RWPE2 (cell line): ENCODE data around the gene DIP2C.

Experiments used
- ATAC-seq: fragments of 200-7000 bp; cut with Tn5 transposase; 3 replicates; pipeline ENCODE4 v1.9.1; 2021; ENCODE audit warnings: low read depth
- DNase-seq: peaks from one replicate; pipeline ENCODE4 v3.0.0-alpha.2; 2020; ENCODE audit warnings: low spot score
- H3K27ac ChIP-seq: fragments of 450-650 bp; 2 replicates; pipeline ENCODE4 v1.5.1; 2017; ENCODE audit warnings: mild to moderate bottlenecking; ENCODE audit not compliant: poor library complexity, severe bottlenecking
- H3K27me3 ChIP-seq: fragments of 250-450 bp; sonication (Bioruptor Pico); 2 replicates; pipeline ENCODE4 v1.5.1; 2021; ENCODE audit warnings: mild to moderate bottlenecking, moderate library complexity; ENCODE audit not compliant: insufficient read depth, poor library complexity, severe bottlenecking
- H3K36me3 ChIP-seq: fragments of 250-450 bp; sonication (Bioruptor Pico); 2 replicates; pipeline ENCODE4 v1.5.1; 2020; ENCODE audit warnings: low read depth, mild to moderate bottlenecking, moderate library complexity
- H3K4me1 ChIP-seq: fragments of 250-450 bp; sonication (Bioruptor Pico); 2 replicates; pipeline ENCODE4 v1.5.1; 2021; ENCODE audit warnings: mild to moderate bottlenecking, moderate library complexity; ENCODE audit not compliant: insufficient read depth, poor library complexity, severe bottlenecking
- H3K4me3 ChIP-seq: fragments of 250-450 bp; sonication (Bioruptor Pico); 2 replicates; pipeline ENCODE4 v1.5.1; 2021; ENCODE audit warnings: mild to moderate bottlenecking, moderate library complexity; ENCODE audit not compliant: severe bottlenecking
- H3K9me3 ChIP-seq: fragments of 250-450 bp; sonication (Bioruptor Pico); 2 replicates; pipeline ENCODE4 v1.5.1; 2021; ENCODE audit warnings: mild to moderate bottlenecking, moderate library complexity; ENCODE audit not compliant: severe bottlenecking
- CTCF ChIP-seq: fragments of 450-650 bp; IDR thresholded peaks from one replicate; pipeline ENCODE4 v1.5.1; 2017; ENCODE audit warnings: mild to moderate bottlenecking, moderate library complexity; ENCODE audit not compliant: poor library complexity, severe bottlenecking

Gene DIP2C

GRCh38 chr10:387909-388660, 301.4 kb downstream of the DIP2C start:
- Histone ChIP-seq H3K36me3 (no peaks in the 10 kb centered on the region), H3K27me3 (no peaks in the 10 kb centered on the region), H3K9me3 (no peaks in the 10 kb centered on the region), H3K27ac (no peak overlapping the region), H3K4me1 (no peaks in the 10 kb centered on the region), H3K4me3 (no peak overlapping the region)
- DNase-seq (no peak), ATAC-seq (no peak)
- TF ChIP-seq CTCF = no peak

- H3K4me1 ChIP-seq = no peaks in the 10 kb centered on the region
- no peak for ATAC-seq
- no peak overlapping the region for H3K4me3 ChIP-seq
- no peaks in the 10 kb centered on the region for H3K36me3 ChIP-seq
- H3K27me3 ChIP-seq = no peaks in the 10 kb centered on the region
- no peak overlapping the region for H3K27ac ChIP-seq
- H3K9me3 ChIP-seq = no peaks in the 10 kb centered on the region
- no peak for TF ChIP-seq CTCF
- DNase-seq = no peak
Measured at GRCh38 chr10:387593-387891, 301.9 kb downstream of the DIP2C start.

GRCh38 chr10:386771-387592, 302.5 kb downstream of the DIP2C start:
- Histone ChIP-seq H3K36me3 (no peaks in the 10 kb centered on the region), H3K27me3 (no peaks in the 10 kb centered on the region), H3K27ac (no peak overlapping the region), H3K4me3 (no peak overlapping the region), H3K4me1 (no peaks in the 10 kb centered on the region), H3K9me3 (no peaks in the 10 kb centered on the region)
- no peak for TF ChIP-seq CTCF
- DNase-seq = no peak
- no peak for ATAC-seq

- H3K27ac ChIP-seq = no peak overlapping the region
- no peaks in the 10 kb centered on the region for H3K4me1 ChIP-seq
- peak; percentile 49 for DNase-seq
- ATAC-seq = no peak
- no peak overlapping the region for H3K4me3 ChIP-seq
- TF ChIP-seq CTCF = no peak
- no peaks in the 10 kb centered on the region for H3K27me3 ChIP-seq
- no peaks in the 10 kb centered on the region for H3K9me3 ChIP-seq
- no peaks in the 10 kb centered on the region for H3K36me3 ChIP-seq
Measured at GRCh38 chr10:385571-386300, 303.7 kb downstream of the DIP2C start.
